Esophagus squamous epithelium (tissue), 5 donors: ENCODE results near the gene OR7D2. TPM values are rescaled to one million over a fixed set of nuclear protein-coding genes. Genes with fewer than 3 reads are reported as not detected.
A peak's percentile ranks its signal among the peaks of the same experiment; 100 is the strongest.

Source experiments
- DNase-seq: peaks from one replicate; lab custom pipeline; 2025; lab: John Stamatoyannopoulos, UW
- H3K27ac ChIP-seq, 4 donors: fragments of 200-600 bp; sonication (generic); one replicate each; pipeline ENCODE4 v1.5.1; 2016 to 2019; ENCODE audit warnings: mild to moderate bottlenecking in 1 of 4
- H3K27me3 ChIP-seq, 4 donors: fragments of 200-600 bp; sonication (generic); 1 replicate in 3 of 4; 2 replicates in 1 of 4; pipeline versions ENCODE4 v1.5.1 to v1.6.0; 2017 to 2021; ENCODE audit warnings: antibody characterized with exemption in 1 of 4
- H3K36me3 ChIP-seq, 3 donors: fragments of 200-600 bp; sonication (generic); one replicate each; pipeline ENCODE4 v1.5.1; 2016 to 2019
- H3K4me1 ChIP-seq, 3 donors: fragments of 200-600 bp; sonication (generic); one replicate each; pipeline ENCODE4 v1.5.1; 2017 to 2019
- H3K4me3 ChIP-seq, 4 donors: fragments of 200-600 bp; sonication (generic); 1 replicate in 3 of 4; 2 replicates in 1 of 4; pipeline ENCODE4 v1.5.1; 2016 to 2019; ENCODE audit warnings: mild to moderate bottlenecking in 2 of 4, moderate library complexity in 1 of 4
- H3K9me3 ChIP-seq, 3 donors: fragments of 200-600 bp; sonication (generic); one replicate each; pipeline ENCODE4 v1.5.1; 2016 to 2019
- POLR2A ChIP-seq, 4 donors: fragments of 450-650 bp; IDR thresholded peaks; one replicate each; pipeline ENCODE4 v1.6.1; 2017; ENCODE audit warnings: antibody characterized with exemption in 4 of 4, mild to moderate bottlenecking in 4 of 4, moderate library complexity in 3 of 4
- WGBS, 2 donors: methylation state at CpG; one replicate each; pipeline ENCODE4 v1.1.5; 2018; 5-methylcytosine and 5-hydroxymethylcytosine counted together
- intact Hi-C: fragments of 100-400 bp; cut with DNase I; formaldehyde crosslinking; loops from one replicate; pipeline ENCODE4 v1.15.0; 2022
- total RNA-seq, 4 donors: library from RNA; depleted of rRNA; stranded (reverse); fragments of >200 nt; gene quantifications; one replicate each; pipeline ENCODE4 v1.1.0, GENCODE V29; 2016
- TF ChIP-seq, protein P1 (sequence below), 6 experiments: fragments of 450-650 bp in 4 of 6; fragments of 200-600 bp in 2 of 6; sonication (generic) in 2 of 6; IDR thresholded peaks; one replicate each; pipeline ENCODE4 v1.5.1; 2016 to 2019; ENCODE audit warnings: antibody characterized with exemption in 6 of 6, mild to moderate bottlenecking in 4 of 6, moderate library complexity in 4 of 6
- donor health status: DM: yes; HTN: yes; CAD: no.

OR7D2 gene
- total RNA-seq, 4 donors from 2014 or later = 0.59 TPM; not detected in 3

DNA sequence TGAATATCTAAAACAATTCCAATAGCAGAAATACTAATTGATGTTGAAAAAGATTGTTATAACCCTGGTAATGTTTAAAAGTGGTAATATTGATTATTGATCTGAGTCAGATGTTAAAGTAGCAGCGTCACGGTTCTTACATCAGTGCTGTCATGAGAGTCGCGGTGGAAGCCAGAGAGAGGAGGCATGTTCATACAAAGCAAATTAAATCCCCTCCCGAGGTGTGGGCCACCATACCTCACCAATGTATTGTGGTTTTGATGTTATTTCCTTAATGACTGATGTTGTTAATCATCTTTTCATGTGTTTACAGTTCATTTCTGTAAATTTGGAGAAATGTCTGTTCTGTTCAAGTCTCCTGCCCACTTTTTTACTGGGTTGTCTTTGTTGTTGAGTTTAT, 27.4 kb upstream of the OR7D2 start:
- Histone ChIP-seq H3K9me3 (peaks cover 0 to 71% (median 23%) of the 10 kb centered on the region in 3 donors), H3K4me3 (no peak overlapping the region), H3K27ac (no peak overlapping the region), H3K27me3 (no peaks in the 10 kb centered on the region), H3K36me3 (peaks cover 0 to 81% (median 0%) of the 10 kb centered on the region in 3 donors), H3K4me1 (peaks cover 0 to 14% (median 0%) of the 10 kb centered on the region in 3 donors)
- intact Hi-C loops = no loop called here
- DNase-seq = no peak
- TF ChIP-seq, protein P1, sequence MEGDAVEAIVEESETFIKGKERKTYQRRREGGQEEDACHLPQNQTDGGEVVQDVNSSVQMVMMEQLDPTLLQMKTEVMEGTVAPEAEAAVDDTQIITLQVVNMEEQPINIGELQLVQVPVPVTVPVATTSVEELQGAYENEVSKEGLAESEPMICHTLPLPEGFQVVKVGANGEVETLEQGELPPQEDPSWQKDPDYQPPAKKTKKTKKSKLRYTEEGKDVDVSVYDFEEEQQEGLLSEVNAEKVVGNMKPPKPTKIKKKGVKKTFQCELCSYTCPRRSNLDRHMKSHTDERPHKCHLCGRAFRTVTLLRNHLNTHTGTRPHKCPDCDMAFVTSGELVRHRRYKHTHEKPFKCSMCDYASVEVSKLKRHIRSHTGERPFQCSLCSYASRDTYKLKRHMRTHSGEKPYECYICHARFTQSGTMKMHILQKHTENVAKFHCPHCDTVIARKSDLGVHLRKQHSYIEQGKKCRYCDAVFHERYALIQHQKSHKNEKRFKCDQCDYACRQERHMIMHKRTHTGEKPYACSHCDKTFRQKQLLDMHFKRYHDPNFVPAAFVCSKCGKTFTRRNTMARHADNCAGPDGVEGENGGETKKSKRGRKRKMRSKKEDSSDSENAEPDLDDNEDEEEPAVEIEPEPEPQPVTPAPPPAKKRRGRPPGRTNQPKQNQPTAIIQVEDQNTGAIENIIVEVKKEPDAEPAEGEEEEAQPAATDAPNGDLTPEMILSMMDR (IDR thresholded peaks at IDR 0.05) = no peak
- no peak for TF ChIP-seq POLR2A (IDR thresholded peaks at IDR 0.05)
- WGBS, 2 donors = 80 to 87% methylated on average over 5 of the region's 5 CpGs

DNA sequence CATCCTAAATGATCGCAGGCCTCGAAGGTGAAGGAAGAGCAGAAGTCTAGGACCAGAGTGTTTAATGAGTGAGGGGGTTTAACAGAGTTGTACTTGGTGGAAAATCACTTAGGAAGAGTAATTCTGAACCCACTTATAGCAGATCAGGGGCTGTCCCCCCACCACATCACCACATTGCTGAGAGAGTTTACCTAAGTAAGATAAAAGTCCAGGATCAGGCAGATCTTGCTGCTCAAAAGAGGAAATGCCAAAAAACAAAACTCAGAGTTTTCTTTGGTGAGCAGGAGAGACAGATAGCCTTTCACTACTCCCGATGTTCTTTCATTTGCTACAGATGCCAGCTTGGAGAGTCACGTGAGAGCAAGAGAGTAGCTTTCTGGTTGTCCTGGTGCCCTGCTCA, 23.2 kb upstream of the OR7D2 start:
- H3K27me3 ChIP-seq = no peaks in the 10 kb centered on the region
- no peak for DNase-seq
- no peak for TF ChIP-seq POLR2A (IDR thresholded peaks at IDR 0.05)
- TF ChIP-seq, protein P1 (IDR thresholded peaks at IDR 0.05) = no peak
- WGBS, 2 donors = 88 to 95% methylated on average over 3 to 4 of the region's 4 CpGs
- H3K27ac ChIP-seq = no peak overlapping the region
- H3K4me1 ChIP-seq = peaks cover 0 to 1% (median 0%) of the 10 kb centered on the region in 3 donors
- H3K9me3 ChIP-seq = peaks cover 0 to 88% (median 42%) of the 10 kb centered on the region in 3 donors
- intact Hi-C loops = no loop called here
- H3K4me3 ChIP-seq = no peak overlapping the region
- peaks cover 23 to 92% (median 37%) of the 10 kb centered on the region in 3 donors for H3K36me3 ChIP-seq

DNA sequence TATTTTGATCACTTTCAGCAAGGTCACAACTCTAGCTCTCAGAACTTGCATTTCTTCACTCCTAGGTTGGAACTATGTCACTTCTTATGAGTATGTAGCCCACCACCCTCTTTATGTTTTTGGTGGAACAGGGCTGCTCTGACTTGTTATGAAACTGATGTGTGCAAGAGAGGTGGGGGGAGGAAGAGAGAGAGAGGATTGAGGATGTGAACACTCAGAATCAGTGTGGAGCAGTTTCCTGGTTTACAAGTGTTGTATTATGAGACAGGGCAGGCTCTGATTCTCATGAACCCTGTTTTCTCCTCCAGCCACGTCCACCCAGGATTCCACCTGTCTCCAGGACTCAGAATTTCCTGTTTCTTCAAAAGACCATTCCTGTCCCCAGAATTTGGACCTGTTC, 22.5 kb upstream of the OR7D2 start:
- Histone ChIP-seq H3K4me3 (no peak overlapping the region), H3K36me3 (peaks cover 31 to 99% (median 44%) of the 10 kb centered on the region in 3 donors), H3K27me3 (no peaks in the 10 kb centered on the region), H3K9me3 (peaks cover 0 to 94% (median 49%) of the 10 kb centered on the region in 3 donors), H3K4me1 (no peaks in the 10 kb centered on the region), H3K27ac (no peak overlapping the region)
- 93% methylated on average over 1 of the region's 1 CpG; no CpG with 5 or more reads in 1 of the 2 donors for WGBS, 2 donors
- no peak for DNase-seq
- TF ChIP-seq POLR2A (IDR thresholded peaks at IDR 0.05) = no peak
- TF ChIP-seq, protein P1 (IDR thresholded peaks at IDR 0.05) = no peak
- intact Hi-C loops = no loop called here

DNA sequence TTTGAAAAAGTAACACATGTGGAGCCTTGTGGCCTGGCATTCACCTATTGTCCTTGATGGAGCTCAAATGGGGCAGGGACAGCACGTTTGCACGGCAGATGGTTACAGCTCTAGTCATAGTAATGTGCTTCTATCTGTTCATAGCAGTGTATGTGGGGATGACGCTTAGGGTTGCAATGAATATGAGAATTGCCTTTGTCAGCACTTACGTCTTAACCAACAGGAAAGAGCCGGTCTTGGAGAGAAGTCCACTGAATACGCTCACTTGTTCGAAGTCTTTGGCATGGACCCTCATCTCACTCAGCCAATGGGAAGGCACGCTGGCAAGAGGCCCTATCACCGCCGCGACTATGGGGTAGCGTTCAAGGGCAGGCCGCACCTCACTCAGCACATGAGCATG, 18.9 kb upstream of the OR7D2 start:
- WGBS, 2 donors = 97 to 98% methylated on average over 8 to 12 of the region's 13 CpGs
- Histone ChIP-seq H3K27ac (no peak overlapping the region), H3K9me3 (peaks cover 0 to 93% (median 37%) of the 10 kb centered on the region in 3 donors), H3K36me3 (peaks cover 53 to 100% (median 62%) of the 10 kb centered on the region in 3 donors), H3K27me3 (no peaks in the 10 kb centered on the region), H3K4me1 (no peaks in the 10 kb centered on the region), H3K4me3 (peak overlapping the region in 1 of 4 donors; percentile 12)
- intact Hi-C loops = no loop called here
- TF ChIP-seq POLR2A (IDR thresholded peaks at IDR 0.05) = no peak
- TF ChIP-seq, protein P1 (IDR thresholded peaks at IDR 0.05) = no peak
- DNase-seq = no peak

DNA sequence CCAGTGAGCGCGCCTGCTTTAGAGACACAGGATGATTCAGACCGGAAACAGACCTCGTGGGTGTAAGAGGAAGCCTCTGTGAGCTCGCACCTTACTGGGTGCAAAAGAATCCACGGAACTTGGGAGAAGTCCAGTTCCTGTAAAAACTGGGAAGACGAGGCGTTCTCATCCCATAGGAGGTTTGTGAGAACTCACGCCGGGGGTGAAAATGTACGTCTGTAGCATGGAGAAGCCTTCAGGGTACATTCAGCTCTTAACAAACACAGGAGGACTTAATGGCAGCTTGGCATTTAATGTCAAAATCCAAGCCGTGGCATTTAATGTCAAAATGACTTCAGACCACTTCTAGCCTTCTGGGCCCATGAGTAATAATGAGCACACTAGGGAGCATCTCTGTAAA, 17.4 kb upstream of the OR7D2 start:
- TF ChIP-seq POLR2A (IDR thresholded peaks at IDR 0.05) = no peak
- TF ChIP-seq, protein P1 (IDR thresholded peaks at IDR 0.05) = no peak
- Histone ChIP-seq H3K9me3 (peaks cover 0 to 81% (median 26%) of the 10 kb centered on the region in 3 donors), H3K27me3 (no peaks in the 10 kb centered on the region), H3K27ac (no peak overlapping the region), H3K36me3 (peaks cover 53 to 100% (median 62%) of the 10 kb centered on the region in 3 donors), H3K4me1 (no peaks in the 10 kb centered on the region), H3K4me3 (no peak overlapping the region)
- no peak for DNase-seq
- WGBS, 2 donors = 95 to 96% methylated on average over 8 to 12 of the region's 12 CpGs
- intact Hi-C loops = no loop called here
